NT2/D1 (cell line): ENCODE data around the gene RHBDF1.

Experiments
- SUZ12 ChIP-seq: IDR thresholded peaks from 2 replicates; pipeline ENCODE4 v1.6.1; 2011; ENCODE audit not compliant: insufficient read length, insufficient read depth; ENCODE audit errors: extremely low read depth
- YY1 ChIP-seq: IDR thresholded peaks from 2 replicates; pipeline ENCODE4 v1.6.1; 2011; ENCODE audit not compliant: insufficient read length, insufficient read depth
- ZNF274 ChIP-seq: IDR thresholded peaks from 2 replicates; pipeline ENCODE4 v1.6.1; 2011; ENCODE audit warnings: mild to moderate bottlenecking, low read depth, low read length

DNA sequence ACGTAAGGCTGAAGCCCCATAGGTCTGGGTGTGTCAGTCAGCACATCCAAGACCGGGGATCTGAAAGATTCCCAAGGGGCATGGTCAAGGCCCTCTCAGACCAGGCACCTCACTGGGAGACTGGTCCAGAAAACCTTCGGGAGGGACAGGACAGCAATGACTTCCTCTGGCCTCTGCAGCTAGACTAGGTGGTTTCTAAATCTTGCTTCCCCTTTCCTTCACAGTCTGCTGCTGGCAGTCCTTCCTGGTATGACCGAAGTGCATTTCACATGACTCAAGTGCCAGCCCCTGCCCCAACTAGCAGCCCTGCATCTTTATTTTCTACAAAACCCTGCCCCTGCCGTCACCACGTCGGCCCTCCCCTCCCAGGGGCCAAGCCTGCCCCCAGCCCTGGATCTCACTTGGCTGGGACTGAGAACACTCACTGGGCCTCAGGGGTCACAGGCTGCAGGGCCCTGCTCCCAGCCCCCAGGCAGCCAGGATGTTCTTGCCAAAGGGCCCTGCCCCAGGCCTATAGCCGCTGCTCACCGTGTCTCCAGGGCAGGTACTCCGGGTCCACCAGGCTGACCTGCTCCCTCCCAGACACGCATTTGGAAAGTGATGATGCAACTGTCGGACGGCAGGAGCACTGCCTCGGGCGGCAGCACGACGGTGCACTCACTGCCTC, 37.3 kb downstream of the RHBDF1 start:
- no peak for TF ChIP-seq YY1
- TF ChIP-seq SUZ12: no peak
- TF ChIP-seq ZNF274: no peak
